ENCODE data around the gene RUFY3. TPM values are rescaled to one million over a fixed set of nuclear protein-coding genes. Genes with fewer than 3 reads are reported as not detected.

RUFY3 gene
- total RNA-seq, 1 experiment from 2014 or later, result 42.7 TPM

DNA sequence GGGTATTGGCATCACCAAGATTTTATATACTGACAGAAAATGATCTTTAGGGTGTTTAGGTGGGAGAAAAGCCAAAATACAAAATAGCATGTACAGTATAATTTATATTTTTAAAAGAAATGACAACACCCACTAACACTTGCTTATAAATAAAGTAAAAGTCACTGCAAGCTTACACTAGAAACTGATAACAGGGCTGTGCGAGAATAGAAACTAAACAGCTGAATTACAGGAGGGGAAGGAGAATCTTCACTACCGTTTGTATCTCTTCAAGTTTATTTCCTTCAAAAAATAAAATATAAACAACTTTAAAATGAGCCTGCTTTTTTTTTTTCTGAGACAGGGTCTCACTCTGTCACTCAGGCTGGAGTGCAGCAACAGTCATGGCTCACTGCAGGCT, 95.1 kb downstream of the RUFY3 start:
- H3K4me1 Mint-ChIP-seq (ENCODE audit: insufficient read depth, unreplicated experiment), result no peaks in the 10 kb centered on the region
- POLR2A ChIA-PET, result interaction anchor here (0.6 to 2.0 kb wide), 2 partner anchors 22 to 82 kb away, joined by 3 to 4 read pairs; no protein-coding TSS in a partner anchor
- no peak for DNase-seq (ENCODE audit: unreplicated experiment)
- CTCF ChIA-PET, result interaction anchor here (0.6 to 0.7 kb wide), 2 partner anchors 14 to 407 kb away, joined by 3 to 4 read pairs; no protein-coding TSS in a partner anchor
- no peaks in the 10 kb centered on the region for H3K9me3 Mint-ChIP-seq (ENCODE audit: unreplicated experiment)
- H3K4me3 Mint-ChIP-seq (ENCODE audit: unreplicated experiment), result no peak overlapping the region
- H3K27ac Mint-ChIP-seq (ENCODE audit: low read depth, unreplicated experiment), result no peak overlapping the region
- no peak for TF ChIP-seq CTCF (IDR thresholded peaks at IDR 0.05; ENCODE audit: unreplicated experiment)
- H3K36me3 Mint-ChIP-seq (ENCODE audit: insufficient read depth, unreplicated experiment), result peaks cover 42% of the 10 kb centered on the region
- no TSS peak for BruUV-seq (replicated peaks)
- H3K27me3 Mint-ChIP-seq (ENCODE audit: insufficient read depth, unreplicated experiment), result no peaks in the 10 kb centered on the region
- intact Hi-C loops (cut with micrococcal nuclease), result no loop called here

- Mint-ChIP-seq H3K4me1 (ENCODE audit: insufficient read depth, unreplicated experiment) (no peaks in the 10 kb centered on the region), H3K27ac (ENCODE audit: low read depth, unreplicated experiment) (no peak overlapping the region), H3K36me3 (ENCODE audit: insufficient read depth, unreplicated experiment) (peaks cover 56% of the 10 kb centered on the region), H3K4me3 (ENCODE audit: unreplicated experiment) (no peak overlapping the region), H3K9me3 (ENCODE audit: unreplicated experiment) (no peaks in the 10 kb centered on the region), H3K27me3 (ENCODE audit: insufficient read depth, unreplicated experiment) (no peaks in the 10 kb centered on the region)
- no peak for TF ChIP-seq CTCF (IDR thresholded peaks at IDR 0.05; ENCODE audit: unreplicated experiment)
- POLR2A ChIA-PET, result interaction anchor here (0.7 kb wide), 1 partner anchor 129 kb away, joined by 3 read pairs; no protein-coding TSS in a partner anchor
- CTCF ChIA-PET, result interaction anchor here (0.5 kb wide), 1 partner anchor 11 kb away, joined by 3 read pairs; no protein-coding TSS in a partner anchor
- no TSS peak for BruUV-seq (replicated peaks)
- intact Hi-C loops (cut with micrococcal nuclease), result no loop called here
- DNase-seq (ENCODE audit: unreplicated experiment), result no peak
Measured at GRCh38 chr4:70818173-70818855, 96.5 kb downstream of the RUFY3 start.

DNA sequence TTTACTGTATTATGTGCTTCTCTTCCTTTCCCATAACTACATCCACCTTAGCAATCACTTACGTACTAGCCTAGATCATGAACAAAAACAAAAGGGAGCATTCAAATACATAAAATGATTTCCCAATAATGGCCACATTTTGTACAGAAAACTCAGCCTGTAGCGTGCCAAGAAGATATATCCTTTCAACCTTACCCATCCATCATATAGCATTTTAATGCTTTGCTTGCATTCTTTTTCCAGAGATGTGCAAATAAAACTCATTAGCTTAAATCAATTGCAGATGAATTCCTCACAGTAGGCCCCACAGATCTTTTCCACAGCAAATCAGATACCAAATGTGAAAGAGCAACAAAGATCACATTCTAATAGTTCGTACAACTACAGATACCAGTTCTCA, 97.2 kb downstream of the RUFY3 start:
- CTCF ChIA-PET, result interaction anchor here (0.6 to 1.4 kb wide), 3 partner anchors 126 to 366 kb away, joined by 3 to 4 read pairs (median 3); no protein-coding TSS in a partner anchor
- H3K4me3 Mint-ChIP-seq (ENCODE audit: unreplicated experiment), result no peak overlapping the region

More for the DNA sequence above, 97.2 kb downstream of the RUFY3 start:
- no peaks in the 10 kb centered on the region for H3K4me1 Mint-ChIP-seq (ENCODE audit: insufficient read depth, unreplicated experiment)
- H3K36me3 Mint-ChIP-seq (ENCODE audit: insufficient read depth, unreplicated experiment), result peaks cover 62% of the 10 kb centered on the region
- H3K27me3 Mint-ChIP-seq (ENCODE audit: insufficient read depth, unreplicated experiment), result no peaks in the 10 kb centered on the region
- no peak overlapping the region for H3K27ac Mint-ChIP-seq (ENCODE audit: low read depth, unreplicated experiment)
- DNase-seq (ENCODE audit: unreplicated experiment), result no peak
- BruUV-seq (replicated peaks), result no TSS peak
- TF ChIP-seq CTCF (IDR thresholded peaks at IDR 0.05; ENCODE audit: unreplicated experiment), result no peak
- POLR2A ChIA-PET, result interaction anchor here (0.7 kb wide), 1 partner anchor 129 kb away, joined by 3 read pairs; no protein-coding TSS in a partner anchor
- intact Hi-C loops (cut with micrococcal nuclease), result no loop called here
- H3K9me3 Mint-ChIP-seq (ENCODE audit: unreplicated experiment), result no peaks in the 10 kb centered on the region
